HEK293 (cell line): ENCODE measurements around the gene BMP6.

Experiments
- CTCF ChIA-PET: fragments of 350-600 bp; formaldehyde crosslinking; extraction: SDS; loops from one replicate; lab custom pipeline; 2021; ENCODE audit warnings: antibody characterized with exemption; lab: Yijun Ruan, JAX
- POLR2A ChIA-PET: fragments of 300-600 bp; formaldehyde crosslinking; extraction: SDS; loops from one replicate; lab custom pipeline; 2020; ENCODE audit warnings: antibody characterized with exemption, inconsistent platforms; lab: Yijun Ruan, JAX
- H3K27ac ChIP-seq: fragments of 200-500 bp; sonication (Bioruptor generic); 2 replicates; pipeline ENCODE4 v1.5.1; 2014; ENCODE audit warnings: low read depth, low read length, control low read depth, inconsistent platforms; ENCODE audit errors: extremely low read depth
- H3K36me3 ChIP-seq, 2 experiments: fragments of 200-500 bp in 1 of 2; sonication (Bioruptor generic) in 1 of 2; 1 replicate in 1 of 2; 2 replicates in 1 of 2; pipeline ENCODE4 v1.5.1; 2014 to 2017; ENCODE audit warnings: inconsistent platforms in 2 of 2, low read length in 2 of 2; ENCODE audit not compliant: control insufficient read depth in 2 of 2, insufficient read depth in 1 of 2
- H3K4me1 ChIP-seq: fragments of 200-500 bp; sonication (Bioruptor generic); 2 replicates; pipeline ENCODE4 v1.5.1; 2014; ENCODE audit warnings: mild to moderate bottlenecking, low read length, inconsistent platforms; ENCODE audit not compliant: control insufficient read depth, insufficient read depth
- H3K4me3 ChIP-seq: 2 replicates; pipeline ENCODE4 v1.5.1; 2011; ENCODE audit warnings: low read depth, mild to moderate bottlenecking, control low read depth, low read length, moderate library complexity
- H3K9me3 ChIP-seq: fragments of 200-500 bp; sonication (Bioruptor generic); 2 replicates; pipeline ENCODE4 v1.5.1; 2014; ENCODE audit warnings: low read depth, low read length, inconsistent platforms; ENCODE audit not compliant: control insufficient read depth, insufficient read depth
- HOXD13 ChIP-seq: sonication (generic); formaldehyde crosslinking; IDR thresholded peaks from 2 replicates; pipeline ENCODE4 v1.8.0; 2022; ENCODE audit warnings: missing genetic modification reagents, borderline replicate concordance
- INSM2 ChIP-seq: fragments of 450-650 bp; formaldehyde crosslinking; IDR thresholded peaks from 2 replicates; pipeline ENCODE4 v1.5.1; 2016; ENCODE audit warnings: missing biosample characterization, missing genetic modification characterization
- PRDM1 ChIP-seq: fragments of 450-650 bp; formaldehyde crosslinking; IDR thresholded peaks from 2 replicates; pipeline ENCODE4; 2016; ENCODE audit warnings: missing biosample characterization, missing genetic modification characterization
- ZFP3 ChIP-seq: fragments of 450-650 bp; formaldehyde crosslinking; IDR thresholded peaks from 2 replicates; pipeline ENCODE4 v1.5.1; 2016; ENCODE audit warnings: low read depth, missing biosample characterization, missing genetic modification characterization
- ZIC2 ChIP-seq: fragments of 450-650 bp; formaldehyde crosslinking; IDR thresholded peaks from 2 replicates; pipeline ENCODE4 v1.5.1; 2016; ENCODE audit warnings: missing biosample characterization, missing genetic modification characterization
- ZNF19 ChIP-seq: fragments of 450-650 bp; formaldehyde crosslinking; IDR thresholded peaks from 2 replicates; pipeline ENCODE4; 2016; ENCODE audit warnings: missing biosample characterization, missing genetic modification characterization, low read depth
- ZNF366 ChIP-seq: fragments of 450-650 bp; formaldehyde crosslinking; conservative IDR thresholded peaks from 2 replicates; pipeline ENCODE4 v1.5.1; 2016; ENCODE audit warnings: missing biosample characterization, missing genetic modification characterization
- ZNF501 ChIP-seq: fragments of 450-650 bp; formaldehyde crosslinking; IDR thresholded peaks from 2 replicates; pipeline ENCODE4 v1.5.1; 2016; ENCODE audit warnings: missing biosample characterization, missing genetic modification characterization
- ZNF585B ChIP-seq: fragments of 450-650 bp; formaldehyde crosslinking; IDR thresholded peaks from 2 replicates; pipeline ENCODE4 v1.5.1; 2016; ENCODE audit warnings: missing biosample characterization, missing genetic modification characterization
- ZNF623 ChIP-seq: fragments of 450-650 bp; formaldehyde crosslinking; IDR thresholded peaks from 2 replicates; pipeline ENCODE4 v1.5.1; 2016; ENCODE audit warnings: missing biosample characterization, missing genetic modification characterization
- ZNF639 ChIP-seq: fragments of 450-650 bp; formaldehyde crosslinking; IDR thresholded peaks from 2 replicates; pipeline ENCODE4 v1.5.1; 2016; ENCODE audit warnings: missing biosample characterization, missing genetic modification characterization
- ZNF837 ChIP-seq: fragments of 450-650 bp; formaldehyde crosslinking; IDR thresholded peaks from 2 replicates; pipeline ENCODE4 v1.5.1; 2016; ENCODE audit warnings: missing biosample characterization, missing genetic modification characterization
- TF ChIP-seq, protein P1 (sequence below): fragments of 450-650 bp; formaldehyde crosslinking; IDR thresholded peaks from 2 replicates; pipeline ENCODE4 v1.5.1; 2017; ENCODE audit warnings: missing biosample characterization, missing genetic modification characterization
- TF ChIP-seq, protein P2 (sequence below): fragments of 450-650 bp; formaldehyde crosslinking; IDR thresholded peaks from 2 replicates; pipeline ENCODE4 v1.5.1; 2016; ENCODE audit warnings: missing biosample characterization, missing genetic modification characterization, low read depth
- TF ChIP-seq, protein P3 (sequence below): fragments of 450-650 bp; formaldehyde crosslinking; IDR thresholded peaks from 2 replicates; pipeline ENCODE4 v1.5.1; 2016; ENCODE audit warnings: missing biosample characterization, missing genetic modification characterization
- TF ChIP-seq, protein P4 (sequence below): fragments of 450-650 bp; formaldehyde crosslinking; conservative IDR thresholded peaks from 2 replicates; pipeline ENCODE4 v1.5.1; 2016; ENCODE audit warnings: low read depth, missing biosample characterization, missing genetic modification characterization

Gene BMP6

DNA sequence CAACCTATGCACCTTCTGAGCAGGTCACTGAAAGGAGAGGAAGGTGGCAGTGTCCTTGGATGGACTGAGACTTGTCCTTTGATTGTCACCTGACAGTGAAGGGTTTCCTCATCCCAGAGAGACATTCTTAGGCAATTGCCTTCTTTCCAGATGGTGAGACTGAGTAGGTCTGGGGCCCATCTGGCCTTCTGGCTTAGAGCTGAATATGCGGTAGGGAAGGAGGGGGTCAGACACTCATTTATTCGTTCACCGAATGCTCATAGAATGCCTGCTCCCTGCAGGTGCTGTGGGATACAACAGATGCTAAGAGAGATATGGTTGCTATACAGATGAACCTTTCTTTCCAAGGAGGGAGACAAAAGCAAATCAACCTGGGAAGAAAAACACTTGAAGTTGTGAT, 76.8 kb downstream of the BMP6 start (continued):
- TF ChIP-seq ZNF623 (tag by site-specific recombination), result no peak
- TF ChIP-seq, protein P1, sequence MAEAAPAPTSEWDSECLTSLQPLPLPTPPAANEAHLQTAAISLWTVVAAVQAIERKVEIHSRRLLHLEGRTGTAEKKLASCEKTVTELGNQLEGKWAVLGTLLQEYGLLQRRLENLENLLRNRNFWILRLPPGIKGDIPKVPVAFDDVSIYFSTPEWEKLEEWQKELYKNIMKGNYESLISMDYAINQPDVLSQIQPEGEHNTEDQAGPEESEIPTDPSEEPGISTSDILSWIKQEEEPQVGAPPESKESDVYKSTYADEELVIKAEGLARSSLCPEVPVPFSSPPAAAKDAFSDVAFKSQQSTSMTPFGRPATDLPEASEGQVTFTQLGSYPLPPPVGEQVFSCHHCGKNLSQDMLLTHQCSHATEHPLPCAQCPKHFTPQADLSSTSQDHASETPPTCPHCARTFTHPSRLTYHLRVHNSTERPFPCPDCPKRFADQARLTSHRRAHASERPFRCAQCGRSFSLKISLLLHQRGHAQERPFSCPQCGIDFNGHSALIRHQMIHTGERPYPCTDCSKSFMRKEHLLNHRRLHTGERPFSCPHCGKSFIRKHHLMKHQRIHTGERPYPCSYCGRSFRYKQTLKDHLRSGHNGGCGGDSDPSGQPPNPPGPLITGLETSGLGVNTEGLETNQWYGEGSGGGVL (tag by site-specific recombination), result no peak

- Histone ChIP-seq H3K27ac (no peak overlapping the region), H3K4me3 (no peak overlapping the region), H3K36me3 (no peaks in the 10 kb centered on the region), H3K4me1 (peaks cover 17% of the 10 kb centered on the region)
- ChIA-PET CTCF (interaction anchor here (0.8 to 1.4 kb wide), 2 partner anchors 81 to 191 kb away, joined by 3 to 4 read pairs; no protein-coding TSS in a partner anchor), POLR2A (no interaction called here)
- TF ChIP-seq, protein P2, sequence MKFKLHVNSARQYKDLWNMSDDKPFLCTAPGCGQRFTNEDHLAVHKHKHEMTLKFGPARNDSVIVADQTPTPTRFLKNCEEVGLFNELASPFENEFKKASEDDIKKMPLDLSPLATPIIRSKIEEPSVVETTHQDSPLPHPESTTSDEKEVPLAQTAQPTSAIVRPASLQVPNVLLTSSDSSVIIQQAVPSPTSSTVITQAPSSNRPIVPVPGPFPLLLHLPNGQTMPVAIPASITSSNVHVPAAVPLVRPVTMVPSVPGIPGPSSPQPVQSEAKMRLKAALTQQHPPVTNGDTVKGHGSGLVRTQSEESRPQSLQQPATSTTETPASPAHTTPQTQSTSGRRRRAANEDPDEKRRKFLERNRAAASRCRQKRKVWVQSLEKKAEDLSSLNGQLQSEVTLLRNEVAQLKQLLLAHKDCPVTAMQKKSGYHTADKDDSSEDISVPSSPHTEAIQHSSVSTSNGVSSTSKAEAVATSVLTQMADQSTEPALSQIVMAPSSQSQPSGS (tag by site-specific recombination), result peak; percentile 32; the same call in 1 of the 2 replicates
- TF ChIP-seq, protein P3, sequence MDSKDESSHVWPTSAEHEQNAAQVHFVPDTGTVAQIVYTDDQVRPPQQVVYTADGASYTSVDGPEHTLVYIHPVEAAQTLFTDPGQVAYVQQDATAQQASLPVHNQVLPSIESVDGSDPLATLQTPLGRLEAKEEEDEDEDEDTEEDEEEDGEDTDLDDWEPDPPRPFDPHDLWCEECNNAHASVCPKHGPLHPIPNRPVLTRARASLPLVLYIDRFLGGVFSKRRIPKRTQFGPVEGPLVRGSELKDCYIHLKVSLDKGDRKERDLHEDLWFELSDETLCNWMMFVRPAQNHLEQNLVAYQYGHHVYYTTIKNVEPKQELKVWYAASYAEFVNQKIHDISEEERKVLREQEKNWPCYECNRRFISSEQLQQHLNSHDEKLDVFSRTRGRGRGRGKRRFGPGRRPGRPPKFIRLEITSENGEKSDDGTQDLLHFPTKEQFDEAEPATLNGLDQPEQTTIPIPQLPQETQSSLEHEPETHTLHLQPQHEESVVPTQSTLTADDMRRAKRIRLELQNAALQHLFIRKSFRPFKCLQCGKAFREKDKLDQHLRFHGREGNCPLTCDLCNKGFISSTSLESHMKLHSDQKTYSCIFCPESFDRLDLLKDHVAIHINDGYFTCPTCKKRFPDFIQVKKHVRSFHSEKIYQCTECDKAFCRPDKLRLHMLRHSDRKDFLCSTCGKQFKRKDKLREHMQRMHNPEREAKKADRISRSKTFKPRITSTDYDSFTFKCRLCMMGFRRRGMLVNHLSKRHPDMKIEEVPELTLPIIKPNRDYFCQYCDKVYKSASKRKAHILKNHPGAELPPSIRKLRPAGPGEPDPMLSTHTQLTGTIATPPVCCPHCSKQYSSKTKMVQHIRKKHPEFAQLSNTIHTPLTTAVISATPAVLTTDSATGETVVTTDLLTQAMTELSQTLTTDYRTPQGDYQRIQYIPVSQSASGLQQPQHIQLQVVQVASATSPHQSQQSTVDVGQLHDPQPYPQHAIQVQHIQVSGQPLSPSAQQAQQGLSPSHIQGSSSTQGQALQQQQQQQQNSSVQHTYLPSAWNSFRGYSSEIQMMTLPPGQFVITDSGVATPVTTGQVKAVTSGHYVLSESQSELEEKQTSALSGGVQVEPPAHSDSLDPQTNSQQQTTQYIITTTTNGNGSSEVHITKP, result peak; percentile 80
- no peak for TF ChIP-seq PRDM1 (tag by site-specific recombination)
- TF ChIP-seq, all 188 proteins: peak for 2
- no peaks in the 10 kb centered on the region for H3K9me3 ChIP-seq
These were observed 77.3 kb downstream of the BMP6 start for GRCh38 chr6:7803214-7803613.

DNA sequence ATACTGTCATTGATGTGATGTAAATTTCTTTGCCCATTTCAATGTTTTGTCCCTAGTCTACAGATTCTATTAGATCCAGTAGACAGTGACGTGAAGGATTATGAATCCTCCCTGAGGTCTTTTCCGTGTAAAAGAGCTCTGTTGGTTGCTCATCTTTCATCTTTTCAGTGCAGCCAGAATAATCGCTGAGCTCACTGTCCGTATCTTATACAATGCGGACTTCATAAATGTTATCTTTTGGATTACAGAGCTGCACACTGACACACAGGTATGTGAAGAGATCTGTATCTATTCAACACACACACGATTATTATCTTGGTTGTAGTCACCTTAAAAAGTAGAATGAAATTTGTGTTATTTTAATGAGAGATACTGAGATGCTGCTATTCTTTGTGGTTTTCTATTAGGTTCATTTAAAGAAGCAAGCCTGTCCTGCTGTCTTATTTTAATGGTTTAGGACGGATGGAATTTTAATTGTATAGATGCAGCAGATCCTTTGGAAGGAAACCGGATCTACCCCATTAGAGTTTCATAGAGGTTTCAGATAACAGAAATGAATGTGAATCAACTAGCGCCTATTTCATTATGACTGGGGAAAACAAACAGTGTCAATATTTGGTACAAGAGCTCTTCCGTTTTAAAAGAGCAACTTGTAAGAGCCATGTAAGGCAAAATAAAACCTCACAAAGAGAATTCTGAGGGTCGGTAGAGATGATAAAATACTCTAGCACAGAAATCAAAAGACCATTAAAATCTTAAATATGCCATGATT, 79.4 kb downstream of the BMP6 start:
- Histone ChIP-seq H3K27ac (no peak overlapping the region), H3K36me3 (no peaks in the 10 kb centered on the region), H3K4me3 (peak overlapping the region; percentile 11), H3K4me1 (peaks cover 12% of the 10 kb centered on the region), H3K9me3 (no peaks in the 10 kb centered on the region)
- ChIA-PET POLR2A (interaction anchor here (1.1 kb wide), 1 partner anchor 78 kb away, joined by 13 read pairs; the partner anchor contains the start of gene BMP6), CTCF (interaction anchor here (0.7 to 1.5 kb wide), 2 partner anchors 80 to 104 kb away, joined by 5 to 6 read pairs; partner anchors contain the start of gene BMP6)
- TF ChIP-seq ZNF837 (no peak), ZNF585B (tag by site-specific recombination) (no peak), INSM2 (tag by site-specific recombination) (no peak), ZNF19 (no peak), ZNF366 (tag by site-specific recombination) (0 out of 2 replicates have a peak, but pooled peaks have one; percentile 34), ZNF639 (tag by site-specific recombination) (no peak), HOXD13 (CRISPR knock-in tag) (no peak), ZIC2 (tag by site-specific recombination) (no peak), ZFP3 (tag by site-specific recombination) (no peak), ZNF501 (tag by site-specific recombination) (no peak)
- TF ChIP-seq, protein P4, sequence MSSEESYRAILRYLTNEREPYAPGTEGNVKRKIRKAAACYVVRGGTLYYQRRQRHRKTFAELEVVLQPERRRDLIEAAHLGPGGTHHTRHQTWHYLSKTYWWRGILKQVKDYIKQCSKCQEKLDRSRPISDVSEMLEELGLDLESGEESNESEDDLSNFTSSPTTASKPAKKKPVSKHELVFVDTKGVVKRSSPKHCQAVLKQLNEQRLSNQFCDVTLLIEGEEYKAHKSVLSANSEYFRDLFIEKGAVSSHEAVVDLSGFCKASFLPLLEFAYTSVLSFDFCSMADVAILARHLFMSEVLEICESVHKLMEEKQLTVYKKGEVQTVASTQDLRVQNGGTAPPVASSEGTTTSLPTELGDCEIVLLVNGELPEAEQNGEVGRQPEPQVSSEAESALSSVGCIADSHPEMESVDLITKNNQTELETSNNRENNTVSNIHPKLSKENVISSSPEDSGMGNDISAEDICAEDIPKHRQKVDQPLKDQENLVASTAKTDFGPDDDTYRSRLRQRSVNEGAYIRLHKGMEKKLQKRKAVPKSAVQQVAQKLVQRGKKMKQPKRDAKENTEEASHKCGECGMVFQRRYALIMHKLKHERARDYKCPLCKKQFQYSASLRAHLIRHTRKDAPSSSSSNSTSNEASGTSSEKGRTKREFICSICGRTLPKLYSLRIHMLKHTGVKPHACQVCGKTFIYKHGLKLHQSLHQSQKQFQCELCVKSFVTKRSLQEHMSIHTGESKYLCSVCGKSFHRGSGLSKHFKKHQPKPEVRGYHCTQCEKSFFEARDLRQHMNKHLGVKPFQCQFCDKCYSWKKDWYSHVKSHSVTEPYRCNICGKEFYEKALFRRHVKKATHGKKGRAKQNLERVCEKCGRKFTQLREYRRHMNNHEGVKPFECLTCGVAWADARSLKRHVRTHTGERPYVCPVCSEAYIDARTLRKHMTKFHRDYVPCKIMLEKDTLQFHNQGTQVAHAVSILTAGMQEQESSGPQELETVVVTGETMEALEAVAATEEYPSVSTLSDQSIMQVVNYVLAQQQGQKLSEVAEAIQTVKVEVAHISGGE, result no peak
